A549 (cell line): ENCODE results near the gene ALOX15. TPM values are rescaled to one million over a fixed set of nuclear protein-coding genes. Genes with fewer than 3 reads are reported as not detected.

Source experiments
- ATAC-seq, 2 experiments: fragments of 200-7000 bp in 1 of 2; fragments of >200 bp in 1 of 2; cut with Nextera tagmentation in 1 of 2; cut with Tn5 transposase in 1 of 2; 3 replicates each; pipeline versions ENCODE4 v1.8.0 to v1.9.1; 2018 to 2020; ENCODE audit warnings: mild to moderate bottlenecking in 1 of 2, moderate library complexity in 1 of 2
- CTCF ChIA-PET: fragments of 300-600 bp; sonication (Branson Sonifier 250); formaldehyde crosslinking; extraction: SDS; loops from one replicate; lab custom pipeline; 2021; ENCODE audit warnings: antibody characterized with exemption, inconsistent platforms; lab: Yijun Ruan, JAX
- POLR2A ChIA-PET: fragments of 350-600 bp; formaldehyde crosslinking; extraction: SDS; loops from one replicate; lab custom pipeline; 2021; ENCODE audit warnings: antibody characterized with exemption, inconsistent platforms; lab: Yijun Ruan, JAX
- DNase-seq, 2 experiments: peaks; one replicate each; pipeline versions ENCODE4 v3.0.0 to v3.0.0-alpha.2; 2011 to 2016; ENCODE audit warnings: low read depth in 1 of 2, low spot score in 1 of 2
- FAIRE-seq: peaks from 2 replicates; lab custom pipeline; 2011; peaks lifted over from hg19 to GRCh38; lab: Jason Lieb, UNC
- H3K27ac ChIP-seq, 2 experiments: fragments of >200 bp; sonication (Bioruptor Twin); formaldehyde crosslinking; 3 replicates each; pipeline ENCODE4 v1.5.1; 2016 to 2017
- H3K4me1 ChIP-seq: fragments of >200 bp; sonication (Bioruptor Twin); formaldehyde crosslinking; 3 replicates; pipeline ENCODE4 v1.6.1; 2016
- H3K4me2 ChIP-seq: fragments of >200 bp; sonication (Bioruptor Twin); formaldehyde crosslinking; 3 replicates; pipeline ENCODE4 v1.6.1; 2016
- H3K4me3 ChIP-seq: fragments of >200 bp; sonication (Bioruptor Twin); formaldehyde crosslinking; 3 replicates; pipeline ENCODE4 v1.5.1; 2016
- H3K9me3 ChIP-seq: fragments of >200 bp; sonication (Bioruptor Twin); formaldehyde crosslinking; 3 replicates; pipeline ENCODE4 v1.6.1; 2016
- EHF ChIP-seq: fragments of 250-450 bp; sonication (Bioruptor Pico); IDR thresholded peaks from 2 replicates; pipeline ENCODE4 v1.5.0; 2020; ENCODE audit warnings: mild to moderate bottlenecking
- HEYL ChIP-seq: fragments of 250-450 bp; sonication (Bioruptor Pico); IDR thresholded peaks from 2 replicates; pipeline ENCODE4 v1.8.0; 2021; ENCODE audit warnings: mild to moderate bottlenecking, moderate library complexity
- HOXA7 ChIP-seq: fragments of 250-450 bp; sonication (Bioruptor Pico); IDR thresholded peaks from 2 replicates; pipeline ENCODE4 v1.5.0; 2020; ENCODE audit warnings: mild to moderate bottlenecking, moderate library complexity
- JUN ChIP-seq, 2 experiments: fragments of >200 bp; sonication (Bioruptor Twin); formaldehyde crosslinking; IDR thresholded peaks; 2 replicates in 1 of 2; 3 replicates in 1 of 2; pipeline ENCODE4 v1.6.1; 2016 to 2017
- JUNB ChIP-seq: fragments of >200 bp; sonication (Bioruptor Twin); formaldehyde crosslinking; IDR thresholded peaks from 2 replicates; pipeline ENCODE4 v1.6.1; 2016
- NFE2L2 ChIP-seq: fragments of 150-350 bp; conservative IDR thresholded peaks from 2 replicates; pipeline ENCODE4 v1.6.1; 2014; ENCODE audit warnings: low read length
- NPAS2 ChIP-seq: fragments of 250-450 bp; sonication (Bioruptor Pico); IDR thresholded peaks from 2 replicates; pipeline ENCODE4 v1.8.0; 2022; ENCODE audit warnings: mild to moderate bottlenecking, moderate library complexity, borderline replicate concordance
- POLR2A ChIP-seq: IDR thresholded peaks from 2 replicates; pipeline ENCODE4 v1.6.1; 2012; ENCODE audit warnings: mild to moderate bottlenecking, low read length
- RAD21 ChIP-seq, 2 experiments: fragments of >200 bp in 1 of 2; sonication (Bioruptor Twin) in 1 of 2; formaldehyde crosslinking in 1 of 2; IDR thresholded peaks in 1 of 2; conservative IDR thresholded peaks in 1 of 2; 2 replicates in 1 of 2; 3 replicates in 1 of 2; pipeline ENCODE4 v1.6.1; 2012 to 2018; ENCODE audit warnings: inconsistent platforms in 1 of 2
- RCOR1 ChIP-seq: fragments of 150-350 bp; IDR thresholded peaks from 2 replicates; pipeline ENCODE4 v1.6.1; 2014; ENCODE audit warnings: antibody characterized with exemption, low read length, low read depth
- RFX5 ChIP-seq: fragments of 450-650 bp; IDR thresholded peaks from 2 replicates; pipeline ENCODE4 v1.7.1; 2014; ENCODE audit warnings: antibody characterized with exemption, mild to moderate bottlenecking, moderate library complexity
- TFCP2L1 ChIP-seq: fragments of 250-450 bp; sonication (Bioruptor Pico); IDR thresholded peaks from 2 replicates; pipeline ENCODE4 v1.5.0; 2021; ENCODE audit warnings: mild to moderate bottlenecking
- TP53 ChIP-seq: fragments of 250-450 bp; sonication (Bioruptor Pico); IDR thresholded peaks from 2 replicates; pipeline ENCODE4 v1.5.0; 2021; ENCODE audit warnings: mild to moderate bottlenecking, moderate library complexity
- ZC3H11A ChIP-seq: fragments of 450-650 bp; IDR thresholded peaks from 2 replicates; pipeline ENCODE4 v1.6.1; 2014; ENCODE audit warnings: antibody characterized with exemption, mild to moderate bottlenecking
- WGBS: methylation state at CpG from one replicate; pipeline ENCODE4 v1.1.6; 2017; ENCODE audit errors: missing lambda C conversion rate; 5-methylcytosine and 5-hydroxymethylcytosine counted together
- polyA plus RNA-seq, 4 experiments: library from polyadenylated mRNA; depleted of rRNA in 3 of 4; stranded (reverse); fragments of >200 nt; fragmentation: RNase III in 1 of 4; extraction: RNeasy Plus Mini Kit Qiagen cat#74134 plus additional on column Dnase treatment in 1 of 4; gene quantifications; 2 replicates in 3 of 4; 3 replicates in 1 of 4; pipeline ENCODE4 v1.2.3, GENCODE V29; 2011 to 2017
- TF ChIP-seq, protein P1 (sequence below): fragments of 250-450 bp; sonication (Bioruptor Pico); IDR thresholded peaks from 2 replicates; pipeline ENCODE4 v1.5.0; 2020; ENCODE audit warnings: low read depth, mild to moderate bottlenecking, moderate library complexity
- TF ChIP-seq, protein P2 (sequence below): IDR thresholded peaks from 2 replicates; pipeline ENCODE4 v1.6.1; 2012
- TF ChIP-seq, protein P3 (sequence below): fragments of 200-600 bp; sonication (generic); IDR thresholded peaks from 2 replicates; pipeline ENCODE4 v1.6.1; 2016; ENCODE audit warnings: antibody characterized with exemption, mild to moderate bottlenecking, moderate library complexity

The ALOX15 gene
- polyA plus RNA-seq, 2 of the 4 experiments (the other 2 are of a cell fraction): 0.08 to 0.12 TPM

DNA sequence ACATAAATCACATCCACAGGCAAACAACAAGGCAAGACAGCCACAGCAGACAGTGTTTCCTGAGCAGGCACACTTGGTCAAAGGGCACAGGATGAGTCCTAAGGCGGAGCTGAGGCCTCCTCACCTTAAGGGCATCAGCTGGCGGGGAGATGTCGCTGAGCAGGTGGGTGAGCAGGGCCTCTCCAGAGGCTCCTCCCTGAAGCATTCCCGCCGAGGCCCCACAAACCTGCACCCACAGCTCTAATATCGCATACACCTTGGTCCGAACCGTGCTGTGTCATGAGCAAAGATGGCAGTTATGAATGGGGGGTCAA lies 33.2 kb upstream of the ALOX15 start (continued):
- no peak for TF ChIP-seq HOXA7

DNA sequence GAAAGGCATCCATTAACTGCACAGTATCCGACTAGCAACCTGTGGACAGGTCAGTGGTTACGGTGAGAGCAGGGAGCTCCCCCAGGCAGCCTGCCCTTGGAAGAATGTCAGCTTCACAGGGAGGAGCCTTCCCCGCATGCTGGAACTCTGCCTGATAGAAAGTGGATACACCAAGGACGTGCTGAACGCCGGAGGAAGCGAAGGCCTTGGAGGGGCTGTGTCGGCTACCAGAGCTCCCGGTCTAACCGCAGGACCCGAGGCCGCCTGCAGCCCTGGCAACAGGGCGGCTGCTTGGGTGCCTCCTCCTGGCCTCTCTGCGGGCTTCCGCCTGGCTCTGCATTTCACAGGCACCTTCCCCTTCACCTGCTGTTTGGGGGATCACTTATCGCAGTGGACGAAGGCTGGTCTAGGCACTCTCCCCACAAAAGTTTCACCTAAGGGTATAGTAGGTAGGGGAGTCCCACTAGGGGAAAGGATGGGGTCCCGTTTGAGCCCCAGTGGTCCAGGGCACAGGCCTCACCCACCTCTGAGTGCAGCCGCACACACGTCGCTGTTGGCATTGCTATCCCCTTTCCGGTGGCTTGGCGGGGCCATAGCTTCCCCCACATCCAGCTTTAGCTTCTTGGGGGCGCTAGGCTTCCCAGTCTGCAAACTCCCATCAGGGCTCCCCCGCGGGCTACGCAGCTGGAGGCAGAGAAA lies 32.7 kb upstream of the ALOX15 start:
- CTCF ChIA-PET: interaction anchor here (0.8 to 1.5 kb wide), 2 partner anchors 13 to 15 kb away, joined by 3 read pairs; no protein-coding TSS in a partner anchor

DNA sequence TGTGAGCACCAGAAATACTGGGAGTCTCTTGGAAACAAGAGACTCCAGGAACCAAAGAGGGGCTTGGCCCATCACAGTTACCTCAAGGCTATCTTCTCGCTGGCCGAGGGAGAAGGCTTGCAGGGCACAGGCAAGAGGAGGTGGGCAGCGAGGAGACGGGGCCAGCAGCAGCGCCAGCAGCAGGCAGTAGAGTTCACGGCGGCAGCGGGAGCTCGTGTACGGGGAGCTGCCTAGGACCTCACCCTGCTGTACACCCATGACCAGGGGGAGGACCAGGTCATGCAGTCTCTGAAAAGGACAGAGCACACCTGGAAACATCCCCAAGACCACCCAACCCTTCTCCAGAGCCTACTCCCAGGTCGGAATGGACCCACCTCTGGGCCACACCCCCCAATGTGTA lies 31.7 kb upstream of the ALOX15 start:
- WGBS: 96% methylated on average over 11 of the region's 11 CpGs
- no peak for ATAC-seq
- Histone ChIP-seq H3K4me1 (peaks cover 8% of the 10 kb centered on the region), H3K9me3 (no peaks in the 10 kb centered on the region), H3K27ac (no peak overlapping the region), H3K4me2 (no peak overlapping the region), H3K4me3 (no peak overlapping the region)
- no peak for TF ChIP-seq TP53 (CRISPR knock-in tag)
- no peak for TF ChIP-seq JUNB
- TF ChIP-seq, protein P1, sequence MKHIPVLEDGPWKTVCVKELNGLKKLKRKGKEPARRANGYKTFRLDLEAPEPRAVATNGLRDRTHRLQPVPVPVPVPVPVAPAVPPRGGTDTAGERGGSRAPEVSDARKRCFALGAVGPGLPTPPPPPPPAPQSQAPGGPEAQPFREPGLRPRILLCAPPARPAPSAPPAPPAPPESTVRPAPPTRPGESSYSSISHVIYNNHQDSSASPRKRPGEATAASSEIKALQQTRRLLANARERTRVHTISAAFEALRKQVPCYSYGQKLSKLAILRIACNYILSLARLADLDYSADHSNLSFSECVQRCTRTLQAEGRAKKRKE (CRISPR knock-in tag): no peak
- no peak for TF ChIP-seq JUN (IDR thresholded peaks at IDR 0.05)
- TF ChIP-seq POLR2A: no peak
- TF ChIP-seq, protein P2, sequence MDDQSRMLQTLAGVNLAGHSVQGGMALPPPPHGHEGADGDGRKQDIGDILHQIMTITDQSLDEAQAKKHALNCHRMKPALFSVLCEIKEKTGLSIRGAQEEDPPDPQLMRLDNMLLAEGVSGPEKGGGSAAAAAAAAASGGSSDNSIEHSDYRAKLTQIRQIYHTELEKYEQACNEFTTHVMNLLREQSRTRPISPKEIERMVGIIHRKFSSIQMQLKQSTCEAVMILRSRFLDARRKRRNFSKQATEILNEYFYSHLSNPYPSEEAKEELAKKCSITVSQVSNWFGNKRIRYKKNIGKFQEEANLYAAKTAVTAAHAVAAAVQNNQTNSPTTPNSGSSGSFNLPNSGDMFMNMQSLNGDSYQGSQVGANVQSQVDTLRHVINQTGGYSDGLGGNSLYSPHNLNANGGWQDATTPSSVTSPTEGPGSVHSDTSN: no peak
- no peak for TF ChIP-seq NPAS2 (CRISPR knock-in tag)
- TF ChIP-seq HOXA7: no peak
- ChIA-PET POLR2A (no interaction called here), CTCF (interaction anchor here (1.5 kb wide), 1 partner anchor 12 kb away, joined by 3 read pairs; no protein-coding TSS in a partner anchor)
- FAIRE-seq: no peak
- no peak for DNase-seq

More for the DNA sequence above, 32.7 kb upstream of the ALOX15 start:
- DNase-seq: no peak
- H3K4me1 ChIP-seq: peaks cover 17% of the 10 kb centered on the region
- 94% methylated on average over 25 of the region's 27 CpGs for WGBS
- no peak overlapping the region for H3K4me3 ChIP-seq
- TF ChIP-seq ZC3H11A: no peak
- no peak overlapping the region for H3K4me2 ChIP-seq
- no peaks in the 10 kb centered on the region for H3K9me3 ChIP-seq
- H3K27ac ChIP-seq: no peak overlapping the region
- no peak for FAIRE-seq
- ATAC-seq: no peak
- POLR2A ChIA-PET: no interaction called here

DNA sequence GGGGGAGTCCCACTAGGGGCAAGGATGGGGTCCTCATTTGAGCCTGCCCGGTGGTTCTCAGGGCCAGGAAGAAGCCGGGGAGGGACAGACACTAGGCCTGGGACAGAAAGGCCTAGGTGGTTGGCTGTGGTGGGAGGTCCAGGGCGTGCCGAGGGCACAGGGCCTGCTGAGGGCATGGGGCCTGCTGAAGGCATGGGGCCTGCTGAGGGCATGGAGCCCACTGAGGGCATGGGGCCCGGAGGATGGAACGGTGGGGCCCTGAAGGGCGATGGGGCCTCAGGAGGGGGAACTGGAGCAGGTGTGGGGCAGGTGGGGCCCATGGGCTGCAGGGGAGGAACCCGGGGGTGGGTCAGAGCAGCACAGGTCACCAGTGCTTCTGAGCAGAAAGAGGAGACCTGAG lies 31.3 kb upstream of the ALOX15 start:
- ChIA-PET CTCF (interaction anchor here (1.5 kb wide), 1 partner anchor 12 kb away, joined by 3 read pairs; no protein-coding TSS in a partner anchor), POLR2A (no interaction called here)
- FAIRE-seq: no peak
- WGBS: 100% methylated on average over 4 of the region's 8 CpGs
- no peak for TF ChIP-seq RFX5
- TF ChIP-seq TFCP2L1: no peak
- TF ChIP-seq RCOR1: no peak
- no peak for TF ChIP-seq HEYL
- TF ChIP-seq, protein P3, sequence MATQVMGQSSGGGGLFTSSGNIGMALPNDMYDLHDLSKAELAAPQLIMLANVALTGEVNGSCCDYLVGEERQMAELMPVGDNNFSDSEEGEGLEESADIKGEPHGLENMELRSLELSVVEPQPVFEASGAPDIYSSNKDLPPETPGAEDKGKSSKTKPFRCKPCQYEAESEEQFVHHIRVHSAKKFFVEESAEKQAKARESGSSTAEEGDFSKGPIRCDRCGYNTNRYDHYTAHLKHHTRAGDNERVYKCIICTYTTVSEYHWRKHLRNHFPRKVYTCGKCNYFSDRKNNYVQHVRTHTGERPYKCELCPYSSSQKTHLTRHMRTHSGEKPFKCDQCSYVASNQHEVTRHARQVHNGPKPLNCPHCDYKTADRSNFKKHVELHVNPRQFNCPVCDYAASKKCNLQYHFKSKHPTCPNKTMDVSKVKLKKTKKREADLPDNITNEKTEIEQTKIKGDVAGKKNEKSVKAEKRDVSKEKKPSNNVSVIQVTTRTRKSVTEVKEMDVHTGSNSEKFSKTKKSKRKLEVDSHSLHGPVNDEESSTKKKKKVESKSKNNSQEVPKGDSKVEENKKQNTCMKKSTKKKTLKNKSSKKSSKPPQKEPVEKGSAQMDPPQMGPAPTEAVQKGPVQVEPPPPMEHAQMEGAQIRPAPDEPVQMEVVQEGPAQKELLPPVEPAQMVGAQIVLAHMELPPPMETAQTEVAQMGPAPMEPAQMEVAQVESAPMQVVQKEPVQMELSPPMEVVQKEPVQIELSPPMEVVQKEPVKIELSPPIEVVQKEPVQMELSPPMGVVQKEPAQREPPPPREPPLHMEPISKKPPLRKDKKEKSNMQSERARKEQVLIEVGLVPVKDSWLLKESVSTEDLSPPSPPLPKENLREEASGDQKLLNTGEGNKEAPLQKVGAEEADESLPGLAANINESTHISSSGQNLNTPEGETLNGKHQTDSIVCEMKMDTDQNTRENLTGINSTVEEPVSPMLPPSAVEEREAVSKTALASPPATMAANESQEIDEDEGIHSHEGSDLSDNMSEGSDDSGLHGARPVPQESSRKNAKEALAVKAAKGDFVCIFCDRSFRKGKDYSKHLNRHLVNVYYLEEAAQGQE: no peak
- no peak for TF ChIP-seq JUN (IDR thresholded peaks at IDR 0.05)
- no peak for TF ChIP-seq RAD21 (conservative IDR thresholded peaks at IDR 0.05 in 1 of 2, IDR thresholded peaks at IDR 0.05 in 1 of 2)
- no peak for TF ChIP-seq NFE2L2
- TF ChIP-seq EHF (CRISPR knock-in tag): no peak
- no peak overlapping the region for H3K4me3 ChIP-seq
- no peak; a peak in 1 of 6 replicates for ATAC-seq
- no peak overlapping the region for H3K4me2 ChIP-seq
- H3K4me1 ChIP-seq: peaks cover 6% of the 10 kb centered on the region; the same call in 2 of the 3 replicates
- no peak overlapping the region for H3K27ac ChIP-seq
- no peak for DNase-seq
- H3K9me3 ChIP-seq: no peaks in the 10 kb centered on the region
